Activated CD4-positive, alpha-beta T cell treated with anti-CD3 and anti-CD28 coated beads for 4 hours (primary cell): ENCODE measurements around the gene HSPBP1.
A peak's percentile ranks its signal among the peaks of the same experiment; 100 is the strongest.

ENCODE experiments used
- DNase-seq, 2 donors: peaks; one replicate each; pipeline ENCODE4 v3.0.0-alpha.2; 2020

Gene HSPBP1

GRCh38 chr19:55273978-55274707 is 5.8 kb downstream of the HSPBP1 start:
- no peak for DNase-seq

- no peak for DNase-seq
Measured at GRCh38 chr19:55272142-55272541, 7.8 kb downstream of the HSPBP1 start.

GRCh38 chr19:55270172-55270942 is 9.6 kb downstream of the HSPBP1 start:
- DNase-seq: no peak

GRCh38 chr19:55269299-55269698 is 10.6 kb downstream of the HSPBP1 start:
- no peak for DNase-seq

- DNase-seq: no peak
Measured at GRCh38 chr19:55266840-55267239, 13.1 kb downstream of the HSPBP1 start.

GRCh38 chr19:55266404-55266803 is 13.5 kb downstream of the HSPBP1 start:
- no peak for DNase-seq

GRCh38 chr19:55265723-55266386 is 14.1 kb downstream of the HSPBP1 start:
- DNase-seq: no peak

GRCh38 chr19:55265173-55265572 is 14.7 kb downstream of the HSPBP1 start:
- no peak for DNase-seq

- DNase-seq: no peak
Measured at GRCh38 chr19:55264531-55264930, 15.4 kb downstream of the HSPBP1 start.

- no peak for DNase-seq
Measured at GRCh38 chr19:55262359-55262758, 17.6 kb downstream of the HSPBP1 start.

GRCh38 chr19:55261671-55262126 is 18.2 kb downstream of the HSPBP1 start:
- DNase-seq: no peak

GRCh38 chr19:55259540-55260210 is 20.2 kb downstream of the HSPBP1 start:
- no peak for DNase-seq

- DNase-seq: peak; percentile 92 to 94
Measured at GRCh38 chr19:55258828-55259539, 20.9 kb downstream of the HSPBP1 start, which contains the start of gene PPP6R1. Gene PPP6R1, minus strand, starts transcription at chr19:55259017. Its CDS starts 11,914 bp downstream, at chr19:55247103.

GRCh38 chr19:55258476-55258827 is 21.5 kb downstream of the HSPBP1 start:
- DNase-seq: peak in 1 of 2 donors; percentile 41

- DNase-seq: peak; percentile 19 to 31
Measured at GRCh38 chr19:55257461-55258420, 22.2 kb downstream of the HSPBP1 start.

GRCh38 chr19:55256562-55257460 is 23.1 kb downstream of the HSPBP1 start:
- DNase-seq: no peak

GRCh38 chr19:55255618-55256423 is 24.1 kb downstream of the HSPBP1 start:
- peak; percentile 46 to 62 for DNase-seq

- no peak for DNase-seq
Measured at GRCh38 chr19:55254625-55254977, 25.3 kb downstream of the HSPBP1 start.
